T47D (cell line): Measurements from ENCODE around the gene DDX39B.
A peak's percentile ranks its signal among the peaks of the same experiment; 100 is the strongest.

Experiments used
- DNase-seq, 2 experiments: peaks; one replicate each; pipeline versions ENCODE4 v3.0.0 to v3.0.0-alpha.2; 2011 to 2012; ENCODE audit warnings: low read depth in 1 of 2, low spot score in 1 of 2
- JUND ChIP-seq: IDR thresholded peaks from 2 replicates; pipeline ENCODE4 v1.6.1; 2012; ENCODE audit warnings: low read depth
- in situ Hi-C: cut with HindIII; loops from 2 replicates; pipeline ENCODE4 v1.10.0; 2016; ENCODE audit warnings: low sequenced_read_pairs, low pct_unique_long_range_greater_than_20kb

DDX39B gene

GRCh38 chr6:31580438-31580740 is 38.6 kb upstream of the DDX39B start:
- in situ Hi-C loops, result no loop called here
- no peak for TF ChIP-seq JUND

GRCh38 chr6:31579546-31580437 is 38.0 kb upstream of the DDX39B start:
- no peak for DNase-seq
- no peak for TF ChIP-seq JUND
- in situ Hi-C loops, result no loop called here

More at GRCh38 chr6:31580438-31580740, 38.6 kb upstream of the DDX39B start:
- DNase-seq, result no peak

GRCh38 chr6:31579119-31579505 is 37.3 kb upstream of the DDX39B start:
- TF ChIP-seq JUND, result no peak
- no peak for DNase-seq
- in situ Hi-C loops, result no loop called here

- DNase-seq, result peak in 1 of 2 experiments; percentile 45
- in situ Hi-C loops, result no loop called here
- no peak for TF ChIP-seq JUND
Measured at GRCh38 chr6:31578184-31579118, 36.6 kb upstream of the DDX39B start.

- in situ Hi-C loops, result no loop called here
- TF ChIP-seq JUND, result no peak
- no peak for DNase-seq
Measured at GRCh38 chr6:31577579-31577966, 35.8 kb upstream of the DDX39B start.

- TF ChIP-seq JUND, result no peak
- no peak for DNase-seq
- in situ Hi-C loops, result no loop called here
Measured at GRCh38 chr6:31576897-31577578, 35.2 kb upstream of the DDX39B start.

GRCh38 chr6:31575952-31576685 is 34.3 kb upstream of the DDX39B start:
- no peak for TF ChIP-seq JUND
- in situ Hi-C loops, result no loop called here
- no peak for DNase-seq

- no peak for TF ChIP-seq JUND
- peak; percentile 68 for DNase-seq
- in situ Hi-C loops, result no loop called here
Measured at GRCh38 chr6:31575335-31575901, 33.6 kb upstream of the DDX39B start, which contains the start of gene TNF. TSS of gene TNF (plus strand) at chr6:31575565. CDS start at chr6:31575742, 177 bp downstream.

GRCh38 chr6:31574106-31575061 is 32.6 kb upstream of the DDX39B start:
- no peak for DNase-seq
- TF ChIP-seq JUND, result no peak
- in situ Hi-C loops, result no loop called here

GRCh38 chr6:31573239-31574105 is 31.7 kb upstream of the DDX39B start:
- no peak for TF ChIP-seq JUND
- no peak for DNase-seq
- in situ Hi-C loops, result no loop called here
